HepG2 (cell line): ENCODE measurements around the gene IGF2BP3. TPM values are rescaled to one million over a fixed set of nuclear protein-coding genes. Genes with fewer than 3 reads are reported as not detected.
A peak's percentile ranks its signal among the peaks of the same experiment; 100 is the strongest.

Experiments used
- CBX2 ChIP-seq, 2 experiments: fragments of 200-600 bp in 1 of 2; sonication (generic); formaldehyde crosslinking in 1 of 2; IDR thresholded peaks; 2 replicates each; pipeline versions ENCODE4 v1.7.0 to v1.8.1; 2018 to 2022; ENCODE audit warnings: low read depth in 2 of 2, low read length in 1 of 2, mild to moderate bottlenecking in 1 of 2, missing genetic modification reagents in 1 of 2
- FOXA1 ChIP-seq, 2 experiments: fragments of 450-650 bp in 1 of 2; sonication (generic) in 1 of 2; formaldehyde crosslinking in 1 of 2; IDR thresholded peaks; 2 replicates each; pipeline versions ENCODE4 v1.4.0 to v1.6.1; 2016 to 2020; ENCODE audit warnings: missing genetic modification reagents in 1 of 2
- FOXK1 ChIP-seq: sonication (generic); formaldehyde crosslinking; IDR thresholded peaks from 2 replicates; pipeline ENCODE4 v1.4.0; 2020; ENCODE audit warnings: low read depth, missing genetic modification reagents, borderline replicate concordance
- GTF2F1 ChIP-seq: fragments of 150-350 bp; IDR thresholded peaks from 2 replicates; pipeline ENCODE4 v1.6.1; 2014; ENCODE audit warnings: low read length
- HNF4G ChIP-seq, 2 experiments: sonication (generic) in 1 of 2; formaldehyde crosslinking in 1 of 2; IDR thresholded peaks; 2 replicates each; pipeline versions ENCODE4 v1.4.0 to v1.6.1; 2011 to 2020; ENCODE audit warnings: borderline replicate concordance in 2 of 2, low read depth in 2 of 2, mild to moderate bottlenecking in 2 of 2, low read length in 1 of 2, missing genetic modification reagents in 1 of 2, moderate library complexity in 1 of 2
- KAT7 ChIP-seq: IDR thresholded peaks from 2 replicates; pipeline ENCODE4 v1.6.1; 2018; ENCODE audit warnings: borderline replicate concordance, missing compliant biosample characterization
- KDM1A ChIP-seq: IDR thresholded peaks from 2 replicates; pipeline ENCODE4 v1.6.1; 2016; ENCODE audit warnings: missing compliant biosample characterization
- KDM5B ChIP-seq: sonication (generic); formaldehyde crosslinking; IDR thresholded peaks from 2 replicates; pipeline ENCODE4 v1.4.0; 2020; ENCODE audit warnings: missing genetic modification reagents, mild to moderate bottlenecking, borderline replicate concordance
- MBNL3 ChIP-seq: fragments of 250-450 bp; sonication (Bioruptor Pico); conservative IDR thresholded peaks from 2 replicates; pipeline ENCODE4 v1.8.0; 2022; ENCODE audit warnings: mild to moderate bottlenecking, inconsistent platforms
- NFRKB ChIP-seq: fragments of 450-650 bp; IDR thresholded peaks from 2 replicates; pipeline ENCODE4 v1.6.1; 2017
- NONO ChIP-seq, 2 experiments: fragments of 450-650 bp in 1 of 2; sonication (generic) in 1 of 2; formaldehyde crosslinking in 1 of 2; IDR thresholded peaks in 1 of 2; conservative IDR thresholded peaks in 1 of 2; 2 replicates each; pipeline versions ENCODE4 v1.6.1 to v1.8.0; 2017 to 2022; ENCODE audit warnings: mild to moderate bottlenecking in 1 of 2, missing genetic modification reagents in 1 of 2, moderate library complexity in 1 of 2
- PCBP2 ChIP-seq: fragments of 200-400 bp; formaldehyde crosslinking; optimal IDR thresholded peaks from 2 replicates; pipeline ENCODE3; 2018; ENCODE audit warnings: low read length, low read depth; ENCODE audit not compliant: poor library complexity, severe bottlenecking
- PHF8 ChIP-seq: sonication (generic); formaldehyde crosslinking; IDR thresholded peaks from 2 replicates; pipeline ENCODE4 v1.5.0; 2020; ENCODE audit warnings: missing genetic modification reagents
- PITX1 ChIP-seq: sonication (generic); formaldehyde crosslinking; IDR thresholded peaks from 2 replicates; pipeline ENCODE4 v1.5.1; 2020; ENCODE audit warnings: mild to moderate bottlenecking, missing genetic modification reagents
- PPARG ChIP-seq: conservative IDR thresholded peaks from 2 replicates; pipeline ENCODE4 v1.6.1; 2016; ENCODE audit warnings: missing biosample characterization, missing genetic modification reagents
- RXRA ChIP-seq: sonication (generic); formaldehyde crosslinking; IDR thresholded peaks from 2 replicates; pipeline ENCODE4 v1.5.1; 2020; ENCODE audit warnings: missing genetic modification reagents
- ZNF260 ChIP-seq: sonication (generic); formaldehyde crosslinking; IDR thresholded peaks from 2 replicates; pipeline ENCODE4 v1.4.0; 2020; ENCODE audit warnings: missing genetic modification reagents, low read depth, mild to moderate bottlenecking, borderline replicate concordance
- ZNF33A ChIP-seq: sonication (generic); formaldehyde crosslinking; IDR thresholded peaks from 2 replicates; pipeline ENCODE4 v1.5.1; 2020; ENCODE audit warnings: missing genetic modification reagents, mild to moderate bottlenecking, moderate library complexity, borderline replicate concordance
- ZNF781 ChIP-seq: sonication (generic); formaldehyde crosslinking; IDR thresholded peaks from 2 replicates; pipeline ENCODE4 v1.5.1; 2020; ENCODE audit warnings: borderline replicate concordance, mild to moderate bottlenecking, missing genetic modification reagents; ENCODE audit errors: not compliant biosample characterization
- polyA plus RNA-seq, 8 experiments: library from polyadenylated mRNA; depleted of rRNA in 3 of 8; stranded (reverse) in 7 of 8; unstranded in 1 of 8; fragments of >200 nt; fragmentation: Illumina TruSeq in 4 of 8; extraction: Trizol in 4 of 8; gene quantifications; 2 replicates each; pipeline versions ENCODE4 v1.2.1 to v1.2.3, GENCODE V29; 2011 to 2016; ENCODE audit warnings: low read depth in 4 of 8, missing spikeins in 1 of 8, mixed read lengths in 1 of 8; ENCODE audit not compliant: insufficient read depth in 1 of 8
- total RNA-seq, 5 experiments: library from RNA; depleted of rRNA; stranded (reverse); fragments of >200 nt; fragmentation: Illumina TruSeq; extraction: Trizol; gene quantifications; 2 replicates each; pipeline ENCODE4 v1.2.3, GENCODE V29; 2016; ENCODE audit warnings: low read depth in 1 of 5
- TF ChIP-seq, protein P1 (sequence below): sonication (generic); formaldehyde crosslinking; IDR thresholded peaks from 2 replicates; pipeline ENCODE4 v1.4.0; 2020; ENCODE audit warnings: missing genetic modification reagents
- TF ChIP-seq, protein P2 (sequence below): fragments of 450-650 bp; IDR thresholded peaks from 2 replicates; pipeline ENCODE4 v1.6.1; 2017; ENCODE audit warnings: mild to moderate bottlenecking
- TF ChIP-seq, protein P3 (sequence below): sonication (generic); formaldehyde crosslinking; IDR thresholded peaks from 2 replicates; pipeline ENCODE4 v1.8.0; 2022; ENCODE audit warnings: mild to moderate bottlenecking, missing genetic modification reagents, moderate library complexity

The IGF2BP3 gene
- total and polyA plus RNA-seq, 2 of the 13 experiments (the other 11 are each of a cell fraction or from before 2014, with no cell fraction given): 37.7 to 39.5 TPM

DNA sequence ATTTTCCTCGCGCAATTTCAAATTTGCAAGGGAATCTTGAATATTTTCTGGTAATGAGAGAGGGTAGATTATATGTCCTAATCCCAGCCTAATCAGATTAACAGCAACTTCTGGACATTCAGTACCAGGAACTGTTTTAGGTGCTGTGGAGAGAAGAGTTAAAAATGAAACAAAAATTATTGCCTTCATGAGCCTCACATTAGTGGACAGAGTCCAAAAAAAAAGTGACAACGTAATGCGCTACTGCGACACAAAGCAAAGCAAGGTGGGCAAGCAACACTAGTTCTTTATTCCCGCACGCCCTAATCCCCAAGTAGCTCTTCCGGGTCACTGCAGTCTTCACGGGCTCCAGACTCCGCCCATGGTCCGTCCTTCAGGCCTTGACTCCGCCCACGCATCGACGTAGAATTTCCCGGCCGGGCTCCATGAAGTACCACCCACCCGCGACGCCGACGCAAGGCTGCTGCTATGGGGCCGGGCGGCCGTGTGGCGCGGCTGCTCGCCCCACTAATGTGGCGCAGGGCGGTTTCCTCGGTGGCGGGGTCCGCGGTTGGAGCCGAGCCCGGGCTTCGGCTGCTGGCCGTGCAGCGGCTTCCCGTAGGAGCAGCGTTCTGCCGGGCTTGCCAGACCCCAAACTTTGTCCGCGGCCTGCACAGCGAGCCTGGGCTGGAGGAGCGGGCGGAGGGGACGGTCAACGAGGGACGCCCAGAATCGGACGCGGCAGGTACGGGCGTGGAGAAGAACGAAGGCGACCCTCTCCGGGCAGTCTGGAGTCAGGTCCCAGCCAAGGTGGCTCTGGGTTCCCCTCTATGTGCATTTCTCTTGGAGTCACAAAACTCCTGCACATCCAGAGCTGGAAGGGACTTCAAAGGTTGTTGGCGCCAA, 171.2 kb downstream of the IGF2BP3 start, which contains the start of gene MALSU1 (continued):
- TF ChIP-seq ZNF260 (CRISPR knock-in tag) (no peak), CBX2 (IDR thresholded peaks at IDR 0.05; ENCODE audit: low read depth, low read length) (no peak), CBX2 (CRISPR knock-in tag; IDR thresholded peaks at IDR 0.05; ENCODE audit: low read depth) (0 out of 2 replicates have a peak, but pooled peaks have one; percentile 44), FOXA1 (IDR thresholded peaks at IDR 0.05) (no peak), FOXA1 (CRISPR knock-in tag; IDR thresholded peaks at IDR 0.05) (peak; percentile 5; the same call in 1 of the 2 replicates), MBNL3 (CRISPR knock-in tag) (no peak), PHF8 (CRISPR knock-in tag) (peak; percentile 99), GTF2F1 (no peak), PCBP2 (no peak), PPARG (CRISPR knock-in tag) (no peak), KAT7 (CRISPR knock-in tag) (peak; percentile 64; the same call in 1 of the 2 replicates), RXRA (CRISPR knock-in tag) (peak; percentile 74; the same call in 1 of the 2 replicates), FOXK1 (CRISPR knock-in tag) (peak; percentile 50; the same call in 1 of the 2 replicates), ZNF781 (peak; percentile 34), NFRKB (no peak), HNF4G (IDR thresholded peaks at IDR 0.05; ENCODE audit: borderline replicate concordance, low read depth, low read length) (no peak), HNF4G (CRISPR knock-in tag; IDR thresholded peaks at IDR 0.05; ENCODE audit: borderline replicate concordance, low read depth) (no peak), KDM1A (CRISPR knock-in tag) (no peak), PITX1 (CRISPR knock-in tag) (peak; percentile 98), ZNF33A (CRISPR knock-in tag) (no peak), NONO (IDR thresholded peaks at IDR 0.05) (no peak), NONO (CRISPR knock-in tag; conservative IDR thresholded peaks at IDR 0.05) (peak; percentile 87), KDM5B (CRISPR knock-in tag) (peak; percentile 94)
- TF ChIP-seq, protein P1, sequence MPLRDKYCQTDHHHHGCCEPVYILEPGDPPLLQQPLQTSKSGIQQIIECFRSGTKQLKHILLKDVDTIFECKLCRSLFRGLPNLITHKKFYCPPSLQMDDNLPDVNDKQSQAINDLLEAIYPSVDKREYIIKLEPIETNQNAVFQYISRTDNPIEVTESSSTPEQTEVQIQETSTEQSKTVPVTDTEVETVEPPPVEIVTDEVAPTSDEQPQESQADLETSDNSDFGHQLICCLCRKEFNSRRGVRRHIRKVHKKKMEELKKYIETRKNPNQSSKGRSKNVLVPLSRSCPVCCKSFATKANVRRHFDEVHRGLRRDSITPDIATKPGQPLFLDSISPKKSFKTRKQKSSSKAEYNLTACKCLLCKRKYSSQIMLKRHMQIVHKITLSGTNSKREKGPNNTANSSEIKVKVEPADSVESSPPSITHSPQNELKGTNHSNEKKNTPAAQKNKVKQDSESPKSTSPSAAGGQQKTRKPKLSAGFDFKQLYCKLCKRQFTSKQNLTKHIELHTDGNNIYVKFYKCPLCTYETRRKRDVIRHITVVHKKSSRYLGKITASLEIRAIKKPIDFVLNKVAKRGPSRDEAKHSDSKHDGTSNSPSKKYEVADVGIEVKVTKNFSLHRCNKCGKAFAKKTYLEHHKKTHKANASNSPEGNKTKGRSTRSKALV (CRISPR knock-in tag): no peak
- TF ChIP-seq, protein P2, sequence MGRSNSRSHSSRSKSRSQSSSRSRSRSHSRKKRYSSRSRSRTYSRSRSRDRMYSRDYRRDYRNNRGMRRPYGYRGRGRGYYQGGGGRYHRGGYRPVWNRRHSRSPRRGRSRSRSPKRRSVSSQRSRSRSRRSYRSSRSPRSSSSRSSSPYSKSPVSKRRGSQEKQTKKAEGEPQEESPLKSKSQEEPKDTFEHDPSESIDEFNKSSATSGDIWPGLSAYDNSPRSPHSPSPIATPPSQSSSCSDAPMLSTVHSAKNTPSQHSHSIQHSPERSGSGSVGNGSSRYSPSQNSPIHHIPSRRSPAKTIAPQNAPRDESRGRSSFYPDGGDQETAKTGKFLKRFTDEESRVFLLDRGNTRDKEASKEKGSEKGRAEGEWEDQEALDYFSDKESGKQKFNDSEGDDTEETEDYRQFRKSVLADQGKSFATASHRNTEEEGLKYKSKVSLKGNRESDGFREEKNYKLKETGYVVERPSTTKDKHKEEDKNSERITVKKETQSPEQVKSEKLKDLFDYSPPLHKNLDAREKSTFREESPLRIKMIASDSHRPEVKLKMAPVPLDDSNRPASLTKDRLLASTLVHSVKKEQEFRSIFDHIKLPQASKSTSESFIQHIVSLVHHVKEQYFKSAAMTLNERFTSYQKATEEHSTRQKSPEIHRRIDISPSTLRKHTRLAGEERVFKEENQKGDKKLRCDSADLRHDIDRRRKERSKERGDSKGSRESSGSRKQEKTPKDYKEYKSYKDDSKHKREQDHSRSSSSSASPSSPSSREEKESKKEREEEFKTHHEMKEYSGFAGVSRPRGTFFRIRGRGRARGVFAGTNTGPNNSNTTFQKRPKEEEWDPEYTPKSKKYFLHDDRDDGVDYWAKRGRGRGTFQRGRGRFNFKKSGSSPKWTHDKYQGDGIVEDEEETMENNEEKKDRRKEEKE: no peak
- TF ChIP-seq, protein P3, sequence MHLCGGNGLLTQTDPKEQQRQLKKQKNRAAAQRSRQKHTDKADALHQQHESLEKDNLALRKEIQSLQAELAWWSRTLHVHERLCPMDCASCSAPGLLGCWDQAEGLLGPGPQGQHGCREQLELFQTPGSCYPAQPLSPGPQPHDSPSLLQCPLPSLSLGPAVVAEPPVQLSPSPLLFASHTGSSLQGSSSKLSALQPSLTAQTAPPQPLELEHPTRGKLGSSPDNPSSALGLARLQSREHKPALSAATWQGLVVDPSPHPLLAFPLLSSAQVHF: 0 out of 2 replicates have a peak, but pooled peaks have one; percentile 63
